GM12865 (cell line): ENCODE data around the gene CACNA1C.

Experiments
- DNase-seq: peaks from one replicate; pipeline ENCODE4 v3.0.0; 2010; ENCODE audit warnings: low read depth
- H3K4me3 ChIP-seq: 2 replicates; pipeline ENCODE4 v1.5.1; 2011; ENCODE audit warnings: mild to moderate bottlenecking, low read depth, low read length, control low read depth
- CTCF ChIP-seq: IDR thresholded peaks from 2 replicates; pipeline ENCODE4 v1.5.1; 2011; ENCODE audit warnings: low read length, control low read depth, low read depth, inconsistent platforms; ENCODE audit not compliant: insufficient read depth; ENCODE audit errors: missing control alignments

The CACNA1C gene

GRCh38 chr12:2160043-2160442 lies 107.3 kb downstream of the CACNA1C start:
- no peak overlapping the region for H3K4me3 ChIP-seq
- DNase-seq, result no peak
- TF ChIP-seq CTCF, result no peak

- H3K4me3 ChIP-seq, result no peak overlapping the region
- no peak for TF ChIP-seq CTCF
- DNase-seq, result no peak
Measured at GRCh38 chr12:2161473-2161872, 108.7 kb downstream of the CACNA1C start.

- no peak for DNase-seq
- TF ChIP-seq CTCF, result no peak
- no peak overlapping the region for H3K4me3 ChIP-seq
Measured at GRCh38 chr12:2163177-2163941, 110.6 kb downstream of the CACNA1C start.

- DNase-seq, result no peak
- TF ChIP-seq CTCF, result no peak
- no peak overlapping the region for H3K4me3 ChIP-seq
Measured at GRCh38 chr12:2165021-2165420, 112.2 kb downstream of the CACNA1C start.

- H3K4me3 ChIP-seq, result no peak overlapping the region
- DNase-seq, result no peak
- TF ChIP-seq CTCF, result no peak
Measured at GRCh38 chr12:2165927-2166326, 113.1 kb downstream of the CACNA1C start.

- H3K4me3 ChIP-seq, result no peak overlapping the region
- no peak for TF ChIP-seq CTCF
- no peak for DNase-seq
Measured at GRCh38 chr12:2166696-2167095, 113.9 kb downstream of the CACNA1C start.

- H3K4me3 ChIP-seq, result no peak overlapping the region
- no peak for DNase-seq
- no peak for TF ChIP-seq CTCF
Measured at GRCh38 chr12:2167231-2167630, 114.4 kb downstream of the CACNA1C start.
